ENCODE data around the gene SLC66A2.

Gene SLC66A2

GRCh38 chr18:79970419-79971133 is 19.1 kb upstream of the SLC66A2 start:
- no peak for DNase-seq

DNA sequence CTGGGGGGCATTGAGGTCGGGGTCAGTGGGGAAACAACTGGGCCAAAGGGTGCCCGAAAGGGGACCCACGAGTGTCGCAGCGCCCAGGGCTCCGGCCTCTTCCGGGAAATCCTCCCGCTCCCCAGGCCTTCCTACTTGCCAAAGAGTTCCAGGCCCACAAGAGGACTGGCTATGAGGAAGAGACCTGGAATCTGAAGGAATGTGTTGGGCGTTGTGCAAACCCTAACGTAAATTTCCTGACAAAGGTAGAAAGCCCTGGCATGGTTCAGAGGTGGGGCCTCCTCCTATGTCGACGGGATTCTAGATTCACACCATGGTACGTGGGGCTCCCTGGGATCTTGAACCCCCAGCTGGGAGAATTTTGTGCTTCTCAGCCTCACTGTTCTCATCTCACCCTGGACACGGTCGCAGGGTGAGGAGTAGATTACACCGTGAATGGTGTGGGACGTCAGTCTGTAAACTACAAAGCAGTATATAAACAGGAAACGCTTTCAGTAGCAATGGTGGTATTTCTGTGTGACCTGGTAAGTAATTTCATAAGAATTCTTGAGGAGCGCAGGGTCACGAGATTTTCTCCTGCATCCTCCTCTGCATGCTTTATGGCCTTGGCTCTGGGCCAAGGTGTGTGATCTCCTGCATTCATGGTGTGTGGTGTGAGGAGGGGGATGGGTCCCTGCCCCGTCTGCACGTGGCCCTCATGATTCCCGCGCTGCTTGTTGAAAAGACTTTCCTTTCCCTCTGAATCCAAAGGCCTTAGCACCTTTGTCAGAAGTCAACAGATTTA is 13.9 kb upstream of the SLC66A2 start:
- DNase-seq: peak; percentile 59

- DNase-seq: peak; percentile 56
These were observed 13.1 kb upstream of the SLC66A2 start, which contains the start of gene HSBP1L1 for GRCh38 chr18:79964330-79965118. Gene HSBP1L1, plus strand, starts transcription at chr18:79964643. Its CDS starts 93 bp downstream, at chr18:79964736.

DNA sequence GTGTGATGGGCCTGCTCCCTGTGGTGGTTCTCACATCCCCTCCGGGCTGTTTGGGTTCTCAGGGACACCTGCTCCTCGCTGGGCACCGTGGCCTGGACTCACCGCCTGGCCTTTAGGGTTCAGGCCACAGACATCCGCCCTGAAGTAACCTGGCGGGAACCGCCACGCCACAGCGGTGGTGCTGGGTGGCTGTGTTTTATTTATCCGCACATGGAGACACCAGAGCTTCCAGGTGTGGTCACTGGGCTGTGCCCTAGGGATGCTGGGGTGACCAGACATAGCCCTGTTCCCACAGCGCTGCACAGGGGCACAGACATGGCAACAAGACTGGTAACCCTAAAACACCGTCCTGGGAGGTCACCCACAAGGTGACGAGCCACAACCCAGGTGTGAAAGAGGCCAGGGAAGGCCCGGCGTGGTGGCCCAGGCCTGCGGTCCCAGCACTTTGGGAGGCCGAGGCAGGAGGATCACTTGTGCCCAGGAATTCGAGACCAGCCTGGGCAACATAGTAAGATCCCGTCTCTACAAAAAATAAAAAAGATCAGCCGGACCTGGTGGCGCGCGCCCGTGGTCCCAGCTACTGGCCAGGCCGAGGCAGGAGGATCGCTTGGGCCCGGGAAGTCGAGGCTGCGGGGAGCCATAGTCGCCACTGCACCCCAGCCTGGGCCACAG is 12.3 kb upstream of the SLC66A2 start:
- DNase-seq: no peak

DNA sequence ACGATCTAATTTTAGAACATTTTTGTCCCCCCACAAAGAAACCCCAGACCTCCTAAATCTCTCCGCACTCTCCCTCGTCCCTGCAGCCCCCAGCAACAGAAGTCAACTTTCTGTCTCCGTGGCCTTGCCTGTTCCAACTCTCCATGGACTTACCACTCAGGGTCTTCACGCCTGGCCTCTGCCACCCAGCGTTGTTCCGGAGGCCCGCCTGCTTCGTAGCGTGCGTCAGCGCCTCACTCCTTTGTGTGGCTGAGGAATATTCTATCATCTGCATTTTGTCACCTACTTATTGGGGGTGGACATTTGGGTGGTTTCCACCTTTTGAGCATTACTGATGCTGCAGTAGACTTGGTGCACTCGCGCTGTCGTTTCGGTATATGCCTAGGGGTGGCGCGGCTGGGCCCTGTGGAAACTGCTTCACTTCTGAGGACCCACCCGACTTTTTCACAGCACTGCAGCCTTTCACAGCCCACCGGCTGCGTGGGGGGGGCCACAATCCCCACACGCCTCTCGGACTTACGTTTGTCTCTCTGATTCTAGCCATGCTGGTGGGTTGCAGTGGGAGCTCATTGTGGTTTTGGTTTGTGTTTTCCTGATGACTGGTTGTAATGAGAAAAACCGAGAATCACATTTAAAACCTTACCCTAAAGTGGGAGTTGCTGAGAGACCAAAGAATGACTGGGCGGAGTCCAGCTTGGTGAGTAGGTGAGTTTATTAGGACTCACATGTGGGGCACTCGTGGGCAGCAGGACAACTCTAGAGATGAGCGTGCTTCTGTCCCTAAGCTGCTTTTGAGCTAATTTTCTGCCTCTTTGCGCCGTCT is 11.6 kb upstream of the SLC66A2 start:
- DNase-seq: no peak

DNA sequence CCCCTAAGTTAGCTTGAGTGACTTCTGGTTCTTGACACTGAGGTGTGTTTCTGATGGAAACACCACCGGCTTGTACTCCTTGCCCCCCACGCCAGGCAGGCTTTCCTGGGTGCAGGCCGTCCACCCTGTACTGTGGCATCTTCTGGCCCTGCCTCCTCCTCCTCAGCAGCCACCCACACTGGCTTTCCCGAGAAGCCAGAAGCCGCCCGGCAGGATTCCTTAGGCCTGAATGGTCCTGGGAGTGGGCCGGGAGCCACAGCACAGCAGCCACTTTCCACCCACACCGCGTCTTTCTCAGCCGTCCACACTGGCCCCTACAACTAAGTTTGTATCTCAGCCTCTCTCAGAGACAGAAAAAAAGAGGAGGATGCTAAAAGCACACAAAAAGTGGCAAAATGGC is 10.9 kb upstream of the SLC66A2 start:
- no peak for DNase-seq

- DNase-seq: no peak
These were observed 10.3 kb upstream of the SLC66A2 start for GRCh38 chr18:79961527-79962291.

- no peak for DNase-seq
These were observed 9.6 kb upstream of the SLC66A2 start for GRCh38 chr18:79960921-79961526.

- peak; percentile 69 for DNase-seq
These were observed 8.8 kb upstream of the SLC66A2 start for GRCh38 chr18:79960161-79960801.

DNA sequence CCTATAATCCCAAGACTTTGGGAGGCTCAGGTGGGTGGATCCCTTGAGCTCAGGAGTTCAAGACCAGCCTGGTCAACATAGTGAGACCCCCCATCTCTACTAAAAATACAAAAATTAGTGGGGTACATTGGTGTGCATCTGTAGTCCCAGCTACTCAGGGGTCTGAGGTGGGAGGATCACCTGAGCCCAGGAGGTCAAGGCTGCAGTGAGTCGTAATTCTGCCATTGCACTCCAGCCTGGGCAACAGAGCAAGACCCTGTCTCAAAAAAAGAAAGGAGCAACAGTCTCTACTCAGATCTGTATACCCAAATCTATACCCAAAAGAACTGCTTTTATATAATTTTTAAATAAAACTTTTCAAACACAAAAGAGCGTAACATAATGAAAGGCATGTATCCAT is 7.5 kb upstream of the SLC66A2 start:
- DNase-seq: no peak

- no peak for DNase-seq
These were observed 4.8 kb upstream of the SLC66A2 start for GRCh38 chr18:79956276-79956675.

- DNase-seq: no peak
These were observed 4.0 kb upstream of the SLC66A2 start for GRCh38 chr18:79955302-79956075.

DNA sequence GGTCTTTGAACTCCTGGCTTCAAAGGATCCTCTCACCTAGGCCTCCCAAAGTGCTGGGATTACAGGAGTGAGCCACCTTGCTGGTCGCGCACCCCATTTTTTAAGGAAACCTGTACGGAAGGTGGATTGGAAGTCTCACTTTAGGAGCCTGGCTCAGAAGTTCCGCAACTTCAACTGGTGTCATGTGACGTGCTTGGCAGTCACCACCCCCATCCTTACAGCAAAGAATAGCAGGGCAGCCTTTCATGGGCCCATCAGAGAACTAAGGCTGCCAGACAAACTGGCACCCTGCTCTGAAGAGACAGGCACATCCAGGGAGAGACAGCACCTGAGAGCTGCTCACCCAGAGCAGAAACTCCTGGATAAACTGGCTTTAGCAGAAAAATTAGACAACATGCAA is 3.3 kb upstream of the SLC66A2 start:
- no peak for DNase-seq

GRCh38 chr18:79953971-79954651 is 2.7 kb upstream of the SLC66A2 start:
- no peak for DNase-seq

DNA sequence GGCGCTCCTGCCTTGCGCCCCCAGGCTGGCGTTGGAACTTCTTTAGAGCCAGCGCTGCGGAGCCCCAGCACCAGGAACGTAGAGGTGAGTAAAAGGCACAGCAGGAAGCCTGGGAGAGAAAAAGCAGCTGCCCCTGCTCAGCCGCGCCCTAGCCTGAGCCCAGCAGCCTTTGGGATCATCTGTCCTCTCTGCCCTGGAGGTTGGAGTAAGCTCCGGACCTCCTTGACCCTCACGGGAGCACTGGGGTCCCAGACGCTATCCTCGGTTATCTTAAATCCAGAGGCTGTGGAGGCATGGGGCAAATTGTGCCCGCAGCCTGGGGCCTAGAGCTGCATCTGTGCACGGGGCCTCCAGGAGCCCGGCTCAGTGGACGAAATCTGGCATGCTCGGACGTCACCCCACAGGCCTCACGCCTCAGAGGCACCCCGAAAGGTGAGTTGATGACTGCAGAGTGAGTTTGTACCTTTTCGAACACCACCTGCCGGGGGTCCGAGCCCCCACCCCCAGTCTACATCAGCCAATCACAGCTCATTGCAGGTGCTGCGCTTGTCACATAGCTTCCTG is 1.6 kb upstream of the SLC66A2 start:
- DNase-seq: no peak

GRCh38 chr18:79952456-79952995 is 1.1 kb upstream of the SLC66A2 start:
- DNase-seq: no peak

DNA sequence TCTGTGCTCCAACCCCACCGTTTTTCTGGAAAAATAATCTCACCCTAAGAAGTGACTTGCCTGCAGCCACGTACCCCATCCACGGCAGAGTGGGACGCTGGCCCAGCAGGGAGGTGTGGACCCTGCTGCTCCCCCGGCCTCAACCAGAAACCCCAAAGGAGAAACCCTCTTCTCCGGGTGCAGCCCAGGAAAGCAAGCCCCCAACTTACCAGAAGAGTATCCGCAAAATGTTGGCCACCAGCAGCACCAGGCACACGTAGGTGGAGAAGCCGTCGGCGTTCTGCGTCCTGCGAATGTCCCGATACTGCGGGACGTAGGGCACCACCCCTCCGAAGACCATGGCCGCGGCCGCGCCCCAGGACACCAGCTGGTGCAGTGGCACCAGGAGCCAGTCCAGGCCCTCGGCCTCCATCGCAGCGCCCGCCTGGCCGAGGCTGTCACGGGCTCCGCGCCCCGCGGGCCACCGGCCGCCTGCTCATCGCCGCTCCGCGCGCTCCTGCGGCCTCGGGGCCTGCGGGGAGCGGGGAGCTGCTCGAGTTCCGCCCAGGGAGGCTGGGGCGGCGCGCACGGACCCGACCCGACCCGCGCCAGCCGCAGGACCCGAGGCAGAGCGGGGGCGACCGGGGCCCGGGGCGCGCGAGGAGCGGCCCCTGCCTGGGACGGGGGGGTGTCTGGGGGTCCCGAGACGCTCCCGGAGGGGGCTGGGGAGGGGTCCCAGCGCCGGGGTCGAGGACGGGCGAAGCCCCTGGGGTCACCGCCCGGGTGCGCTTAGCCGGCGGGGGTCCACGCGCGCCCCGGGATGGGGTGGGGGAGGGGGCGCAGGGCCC is 725 bp downstream of the SLC66A2 start:
- DNase-seq: no peak

Data from DMS79 treated with DMSO at 0.1 percent for 48 hours (cell line).